Measurements from ENCODE around the gene ATG10.

ATG10 gene

GRCh38 chr5:82277987-82278710 lies 306.3 kb downstream of the ATG10 start, which contains the start of gene RPS23:
RPS23 (minus strand) TSS chr5:82278354; CDS start chr5:82278323, 31 bp downstream.
- peak; percentile 82 for DNase-seq (ENCODE audit: low read depth)

- no peak for DNase-seq (ENCODE audit: low read depth)
These were observed 307.0 kb downstream of the ATG10 start for GRCh38 chr5:82278711-82279370.

- DNase-seq (ENCODE audit: low read depth) = no peak
These were observed 312.1 kb downstream of the ATG10 start for GRCh38 chr5:82283893-82284292.

GRCh38 chr5:82285206-82285605 lies 313.4 kb downstream of the ATG10 start:
- DNase-seq (ENCODE audit: low read depth) = no peak

- DNase-seq (ENCODE audit: low read depth) = no peak
These were observed 315.8 kb downstream of the ATG10 start for GRCh38 chr5:82287625-82288024.

GRCh38 chr5:82290005-82290404 lies 318.2 kb downstream of the ATG10 start:
- no peak for DNase-seq (ENCODE audit: low read depth)

- DNase-seq (ENCODE audit: low read depth) = no peak
These were observed 319.1 kb downstream of the ATG10 start for GRCh38 chr5:82290908-82291307.

- no peak for DNase-seq (ENCODE audit: low read depth)
These were observed 319.6 kb downstream of the ATG10 start for GRCh38 chr5:82291420-82291819.

GRCh38 chr5:82295144-82295543 lies 323.3 kb downstream of the ATG10 start:
- DNase-seq (ENCODE audit: low read depth) = no peak

GRCh38 chr5:82295959-82296531 lies 324.2 kb downstream of the ATG10 start:
- DNase-seq (ENCODE audit: low read depth) = no peak

GRCh38 chr5:82296929-82297328 lies 325.1 kb downstream of the ATG10 start:
- DNase-seq (ENCODE audit: low read depth) = no peak

GRCh38 chr5:82297711-82298110 lies 325.9 kb downstream of the ATG10 start:
- no peak for DNase-seq (ENCODE audit: low read depth)

GRCh38 chr5:82298668-82299067 lies 326.8 kb downstream of the ATG10 start:
- no peak for DNase-seq (ENCODE audit: low read depth)

- DNase-seq (ENCODE audit: low read depth) = no peak
These were observed 329.4 kb downstream of the ATG10 start for GRCh38 chr5:82301190-82301589.

Measured in GM04504 (cell line).